Stimulated activated effector memory CD8-positive, alpha-beta T cell treated with anti-CD3 and anti-CD28 coated beads, Interleukin-12 subunit alpha, Interleukin-12 subunit beta, amount 100 ng/mL, for 72 hours (primary cell): ENCODE measurements around the gene FES.
A peak's percentile ranks its signal among the peaks of the same experiment; 100 is the strongest.

ENCODE experiments used
- ATAC-seq: fragments of 150-1000 bp; cut with Tn5 transposase; 2 replicates; pipeline ENCODE4 v1.10.0; 2021
- DNase-seq, 2 donors: peaks; one replicate each; pipeline ENCODE4 v3.0.0; 2021 to 2022; ENCODE audit warnings: low spot score in 2 of 2
- H3K27ac Mint-ChIP-seq: one replicate; pipeline ENCODE4 v1.8.0; 2022; ENCODE audit warnings: mild to moderate bottlenecking, mixed read lengths
- H3K36me3 Mint-ChIP-seq: one replicate; pipeline ENCODE4 v1.8.0; 2022; ENCODE audit warnings: mild to moderate bottlenecking, mixed read lengths
- H3K4me1 Mint-ChIP-seq: one replicate; pipeline ENCODE4 v1.8.0; 2022; ENCODE audit warnings: mixed read lengths
- H3K4me3 Mint-ChIP-seq: one replicate; pipeline ENCODE4 v1.8.0; 2022; ENCODE audit warnings: mild to moderate bottlenecking, mixed read lengths
- H3K9me3 Mint-ChIP-seq: one replicate; pipeline ENCODE4 v1.8.0; 2022; ENCODE audit warnings: mixed read lengths

The FES gene

GRCh38 chr15:90877996-90878395, 6.3 kb upstream of the FES start:
- Mint-ChIP-seq H3K4me1 (peaks cover 50% of the 10 kb centered on the region), H3K27ac (peak overlapping the region; percentile 93), H3K36me3 (peaks cover 100% of the 10 kb centered on the region), H3K4me3 (peak overlapping the region; percentile 87), H3K9me3 (no peaks in the 10 kb centered on the region)
- no peak for DNase-seq
- ATAC-seq: no peak

- peak overlapping the region; percentile 93 for H3K27ac Mint-ChIP-seq
- H3K4me3 Mint-ChIP-seq: no peak overlapping the region
- peaks cover 100% of the 10 kb centered on the region for H3K36me3 Mint-ChIP-seq
- peaks cover 56% of the 10 kb centered on the region for H3K4me1 Mint-ChIP-seq
- DNase-seq (no peak), ATAC-seq (no peak)
- no peaks in the 10 kb centered on the region for H3K9me3 Mint-ChIP-seq
Measured at GRCh38 chr15:90878660-90879059, 5.6 kb upstream of the FES start.

- H3K27ac Mint-ChIP-seq: peak overlapping the region; percentile 12
- DNase-seq (no peak), ATAC-seq (no peak)
- peaks cover 99% of the 10 kb centered on the region for H3K36me3 Mint-ChIP-seq
- no peak overlapping the region for H3K4me3 Mint-ChIP-seq
- H3K9me3 Mint-ChIP-seq: no peaks in the 10 kb centered on the region
- peaks cover 59% of the 10 kb centered on the region for H3K4me1 Mint-ChIP-seq
Measured at GRCh38 chr15:90879730-90880366, 4.5 kb upstream of the FES start.

- ATAC-seq: no peak
- DNase-seq: no peak
- Mint-ChIP-seq H3K27ac (no peak overlapping the region), H3K4me3 (no peak overlapping the region), H3K4me1 (peaks cover 63% of the 10 kb centered on the region), H3K9me3 (no peaks in the 10 kb centered on the region), H3K36me3 (peaks cover 99% of the 10 kb centered on the region)
Measured at GRCh38 chr15:90880381-90881145, 3.7 kb upstream of the FES start.

- Mint-ChIP-seq H3K27ac (peak overlapping the region; percentile 81), H3K4me3 (no peak overlapping the region), H3K4me1 (peaks cover 64% of the 10 kb centered on the region), H3K36me3 (peaks cover 98% of the 10 kb centered on the region), H3K9me3 (no peaks in the 10 kb centered on the region)
- ATAC-seq (no peak), DNase-seq (no peak)
Measured at GRCh38 chr15:90881181-90881977, 2.9 kb upstream of the FES start.

GRCh38 chr15:90881978-90882721, 2.2 kb upstream of the FES start:
- peak overlapping the region; percentile 81 for H3K27ac Mint-ChIP-seq
- peaks cover 60% of the 10 kb centered on the region for H3K4me1 Mint-ChIP-seq
- H3K4me3 Mint-ChIP-seq: no peak overlapping the region
- no peak for ATAC-seq
- H3K36me3 Mint-ChIP-seq: peaks cover 97% of the 10 kb centered on the region
- no peak for DNase-seq
- H3K9me3 Mint-ChIP-seq: no peaks in the 10 kb centered on the region

- H3K4me3 Mint-ChIP-seq: peak overlapping the region; percentile 9
- peaks cover 97% of the 10 kb centered on the region for H3K36me3 Mint-ChIP-seq
- peak; percentile 9 for ATAC-seq
- no peak for DNase-seq
- H3K9me3 Mint-ChIP-seq: no peaks in the 10 kb centered on the region
- peaks cover 63% of the 10 kb centered on the region for H3K4me1 Mint-ChIP-seq
- peak overlapping the region; percentile 81 for H3K27ac Mint-ChIP-seq
Measured at GRCh38 chr15:90882781-90883525, 1.4 kb upstream of the FES start.

- Mint-ChIP-seq H3K36me3 (peaks cover 97% of the 10 kb centered on the region), H3K9me3 (no peaks in the 10 kb centered on the region), H3K27ac (peak overlapping the region; percentile 81), H3K4me3 (peak overlapping the region; percentile 9), H3K4me1 (peaks cover 68% of the 10 kb centered on the region)
- DNase-seq (no peak), ATAC-seq (peak; percentile 2)
Measured at GRCh38 chr15:90883526-90883975, 753 bp upstream of the FES start.

GRCh38 chr15:90884719-90885431, 571 bp downstream of the FES start:
- ATAC-seq: peak; percentile 2
- no peak for DNase-seq
- H3K4me3 Mint-ChIP-seq: peak overlapping the region; percentile 36
- no peaks in the 10 kb centered on the region for H3K9me3 Mint-ChIP-seq
- H3K4me1 Mint-ChIP-seq: peaks cover 72% of the 10 kb centered on the region
- H3K27ac Mint-ChIP-seq: peak overlapping the region; percentile 72
- peaks cover 96% of the 10 kb centered on the region for H3K36me3 Mint-ChIP-seq

GRCh38 chr15:90885432-90886290, 1.4 kb downstream of the FES start:
- H3K4me1 Mint-ChIP-seq: peaks cover 67% of the 10 kb centered on the region
- ATAC-seq (peak; percentile 54), DNase-seq (peak; percentile 80 to 90)
- peak overlapping the region; percentile 36 for H3K4me3 Mint-ChIP-seq
- H3K27ac Mint-ChIP-seq: peak overlapping the region; percentile 72
- H3K36me3 Mint-ChIP-seq: peaks cover 95% of the 10 kb centered on the region
- no peaks in the 10 kb centered on the region for H3K9me3 Mint-ChIP-seq

- peak overlapping the region; percentile 72 for H3K27ac Mint-ChIP-seq
- DNase-seq: no peak
- ATAC-seq: no peak
- H3K36me3 Mint-ChIP-seq: peaks cover 92% of the 10 kb centered on the region
- H3K9me3 Mint-ChIP-seq: no peaks in the 10 kb centered on the region
- H3K4me3 Mint-ChIP-seq: no peak overlapping the region
- H3K4me1 Mint-ChIP-seq: peaks cover 63% of the 10 kb centered on the region
Measured at GRCh38 chr15:90886291-90886614, 1.9 kb downstream of the FES start.

GRCh38 chr15:90887037-90887481, 2.8 kb downstream of the FES start:
- Mint-ChIP-seq H3K4me3 (no peak overlapping the region), H3K4me1 (peaks cover 56% of the 10 kb centered on the region), H3K9me3 (no peaks in the 10 kb centered on the region), H3K36me3 (peaks cover 92% of the 10 kb centered on the region), H3K27ac (peak overlapping the region; percentile 34)
- ATAC-seq (no peak), DNase-seq (no peak)

- H3K36me3 Mint-ChIP-seq: peaks cover 93% of the 10 kb centered on the region
- ATAC-seq: peak; percentile 62
- H3K4me3 Mint-ChIP-seq: peak overlapping the region; percentile 20
- peaks cover 45% of the 10 kb centered on the region for H3K4me1 Mint-ChIP-seq
- H3K27ac Mint-ChIP-seq: peak overlapping the region; percentile 77
- DNase-seq: peak in 1 of 2 donors; percentile 64
- no peaks in the 10 kb centered on the region for H3K9me3 Mint-ChIP-seq
Measured at GRCh38 chr15:90889313-90889730, 5.0 kb downstream of the FES start.
